NCI-H2029 treated with DMSO at 0.1 percent for 48 hours (cell line): ENCODE data around the gene SETDB2.

Experiments used
- DNase-seq: peaks from one replicate; lab custom pipeline; 2025; lab: John Stamatoyannopoulos, UW

Gene SETDB2

GRCh38 chr13:49536144-49536873 is 92.2 kb downstream of the SETDB2 start:
- DNase-seq: no peak

- DNase-seq: no peak
Measured at GRCh38 chr13:49538404-49538803, 94.3 kb downstream of the SETDB2 start.

GRCh38 chr13:49539313-49539712 is 95.2 kb downstream of the SETDB2 start:
- DNase-seq: no peak

- no peak for DNase-seq
Measured at GRCh38 chr13:49539746-49540145, 95.7 kb downstream of the SETDB2 start.

GRCh38 chr13:49540552-49540951 is 96.5 kb downstream of the SETDB2 start:
- DNase-seq: no peak

GRCh38 chr13:49543656-49544055 is 99.6 kb downstream of the SETDB2 start:
- no peak for DNase-seq
